Breast epithelium (tissue), 4 donors: ENCODE results near the gene NIP7. TPM values are rescaled to one million over a fixed set of nuclear protein-coding genes. Genes with fewer than 3 reads are reported as not detected.
"Not testable (repeated sequence)": the region's sequence is repeated elsewhere in the genome, so short reads cannot be mapped to it uniquely, and the experiment has no call there.

Source experiments
- DNase-seq, 2 donors: peaks; one replicate each; pipeline ENCODE4 v3.0.0-alpha.2; 2019; ENCODE audit warnings: low spot score in 2 of 2
- H3K27ac ChIP-seq, 2 donors: fragments of 200-600 bp; sonication (generic) in 1 of 2; one replicate each; pipeline ENCODE4 v1.5.1; 2016 to 2019; ENCODE audit warnings: mild to moderate bottlenecking in 1 of 2
- H3K27me3 ChIP-seq, 2 donors: fragments of 200-600 bp; sonication (generic) in 1 of 2; one replicate each; pipeline versions ENCODE4 v1.5.1 to v1.6.0; 2017 to 2019; ENCODE audit warnings: control low read depth in 1 of 2, mild to moderate bottlenecking in 1 of 2
- H3K36me3 ChIP-seq: fragments of 200-600 bp; one replicate; pipeline ENCODE4 v1.5.1; 2019
- H3K4me1 ChIP-seq, 2 donors: fragments of 200-600 bp; sonication (generic); one replicate each; pipeline ENCODE4 v1.5.1; 2016 to 2019; ENCODE audit warnings: control low read depth in 1 of 2
- H3K4me3 ChIP-seq, 3 donors: fragments of 200-600 bp; sonication (generic); 1 replicate in 2 of 3; 2 replicates in 1 of 3; pipeline ENCODE4 v1.5.1; 2016 to 2019; ENCODE audit warnings: mild to moderate bottlenecking in 3 of 3, moderate library complexity in 2 of 3
- H3K9me3 ChIP-seq, 2 donors: fragments of 200-600 bp; sonication (generic) in 1 of 2; one replicate each; pipeline ENCODE4 v1.5.1; 2016 to 2019; ENCODE audit warnings: control low read depth in 1 of 2
- POLR2A ChIP-seq: fragments of 450-650 bp; IDR thresholded peaks from one replicate; pipeline ENCODE4 v1.6.1; 2016; ENCODE audit warnings: antibody characterized with exemption, mild to moderate bottlenecking, moderate library complexity
- POLR2AphosphoS5 ChIP-seq, 3 donors: sonication (generic); formaldehyde crosslinking; IDR thresholded peaks; one replicate each; pipeline ENCODE4 v1.6.1; 2017; ENCODE audit warnings: antibody characterized with exemption in 3 of 3
- intact Hi-C: fragments of 100-400 bp; cut with DNase I; formaldehyde crosslinking; loops from one replicate; pipeline ENCODE4 v1.15.1; 2023; ENCODE audit warnings: low total_unique reads
- total RNA-seq, 3 donors: library from RNA; depleted of rRNA; stranded (reverse); fragments of >200 nt; gene quantifications; one replicate each; pipeline ENCODE4 v1.1.0, GENCODE V29; 2016
- TF ChIP-seq, protein P1 (sequence below), 3 donors: fragments of 450-650 bp; IDR thresholded peaks; one replicate each; pipeline ENCODE4 v1.5.1; 2016 to 2017; ENCODE audit warnings: antibody characterized with exemption in 3 of 3, mild to moderate bottlenecking in 3 of 3, moderate library complexity in 3 of 3

Gene NIP7
- total RNA-seq, 3 donors from 2014 or later: 10.6 to 16.1 (median 15.4) TPM

- intact Hi-C loops: no loop called here
- no peaks in the 10 kb centered on the region for H3K27me3 ChIP-seq
- no peak overlapping the region for H3K4me3 ChIP-seq
- no peaks in the 10 kb centered on the region for H3K36me3 ChIP-seq
- no peak overlapping the region for H3K27ac ChIP-seq
- H3K4me1 ChIP-seq: no peaks in the 10 kb centered on the region
- H3K9me3 ChIP-seq: no peaks in the 10 kb centered on the region
- DNase-seq: no peak
- TF ChIP-seq POLR2A (no peak), POLR2AphosphoS5 (IDR thresholded peaks at IDR 0.05) (no peak)
- TF ChIP-seq, protein P1, sequence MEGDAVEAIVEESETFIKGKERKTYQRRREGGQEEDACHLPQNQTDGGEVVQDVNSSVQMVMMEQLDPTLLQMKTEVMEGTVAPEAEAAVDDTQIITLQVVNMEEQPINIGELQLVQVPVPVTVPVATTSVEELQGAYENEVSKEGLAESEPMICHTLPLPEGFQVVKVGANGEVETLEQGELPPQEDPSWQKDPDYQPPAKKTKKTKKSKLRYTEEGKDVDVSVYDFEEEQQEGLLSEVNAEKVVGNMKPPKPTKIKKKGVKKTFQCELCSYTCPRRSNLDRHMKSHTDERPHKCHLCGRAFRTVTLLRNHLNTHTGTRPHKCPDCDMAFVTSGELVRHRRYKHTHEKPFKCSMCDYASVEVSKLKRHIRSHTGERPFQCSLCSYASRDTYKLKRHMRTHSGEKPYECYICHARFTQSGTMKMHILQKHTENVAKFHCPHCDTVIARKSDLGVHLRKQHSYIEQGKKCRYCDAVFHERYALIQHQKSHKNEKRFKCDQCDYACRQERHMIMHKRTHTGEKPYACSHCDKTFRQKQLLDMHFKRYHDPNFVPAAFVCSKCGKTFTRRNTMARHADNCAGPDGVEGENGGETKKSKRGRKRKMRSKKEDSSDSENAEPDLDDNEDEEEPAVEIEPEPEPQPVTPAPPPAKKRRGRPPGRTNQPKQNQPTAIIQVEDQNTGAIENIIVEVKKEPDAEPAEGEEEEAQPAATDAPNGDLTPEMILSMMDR (IDR thresholded peaks at IDR 0.05): no peak
Observed at GRCh38 chr16:69350536-69351133, 11.1 kb downstream of the NIP7 start.

DNA sequence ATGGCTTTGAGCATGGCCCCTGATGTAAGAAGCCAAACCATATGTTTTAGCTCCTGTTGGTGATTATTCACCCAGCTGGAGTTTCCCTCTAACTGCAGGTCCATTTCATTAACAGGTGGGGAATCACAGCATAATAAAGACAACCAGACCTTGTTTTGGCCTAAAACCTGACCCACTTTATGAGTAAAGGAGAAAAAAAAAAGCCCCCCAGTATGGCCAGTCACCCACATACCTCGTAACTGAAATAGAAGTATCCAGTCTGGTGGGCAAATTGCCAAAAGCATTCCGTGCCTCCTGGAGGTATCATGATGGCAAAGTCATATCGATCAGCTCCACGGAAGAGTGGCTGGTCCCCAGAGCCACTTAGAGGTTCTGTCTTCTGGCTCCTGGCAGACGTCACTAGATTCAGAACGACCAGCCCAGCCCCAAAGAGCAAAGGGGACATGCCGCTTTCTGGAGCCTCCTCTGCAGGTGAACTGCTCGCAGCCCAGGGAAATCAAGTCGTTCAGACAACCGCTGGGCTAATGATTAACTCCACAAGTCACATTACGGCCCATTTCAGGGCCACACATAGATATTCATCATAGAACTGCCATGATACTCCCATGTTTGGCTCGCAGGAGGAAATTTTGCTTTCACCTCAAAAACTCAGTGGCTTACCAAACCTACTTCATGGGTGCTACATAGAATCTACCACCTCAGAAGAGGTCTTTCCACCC lies 11.9 kb downstream of the NIP7 start, which contains the start of gene TMED6:
TSS of gene TMED6 (minus strand) at position 478 of the 719 bp plus-strand sequence. CDS start at position 445, 33 bp downstream.
- no peak for DNase-seq
- Histone ChIP-seq H3K4me1 (no peaks in the 10 kb centered on the region), H3K9me3 (no peaks in the 10 kb centered on the region), H3K27ac (no peak within 1 kb of the TSS), H3K36me3 (no peaks in the 10 kb centered on the region), H3K4me3 (no peak within 1 kb of the TSS), H3K27me3 (no peaks in the 10 kb centered on the region)
- intact Hi-C loops: no loop called here
- TF ChIP-seq, protein P1 (IDR thresholded peaks at IDR 0.05): no peak
- TF ChIP-seq POLR2A (no peak), POLR2AphosphoS5 (IDR thresholded peaks at IDR 0.05) (no peak)

- H3K27me3 ChIP-seq, H3K9me3 ChIP-seq, DNase-seq, H3K4me1 ChIP-seq, H3K27ac ChIP-seq, H3K36me3 ChIP-seq, H3K4me3 ChIP-seq, intact Hi-C loops: not testable (repeated sequence)
Observed at GRCh38 chr16:69360070-69360469, 20.5 kb downstream of the NIP7 start.

DNA sequence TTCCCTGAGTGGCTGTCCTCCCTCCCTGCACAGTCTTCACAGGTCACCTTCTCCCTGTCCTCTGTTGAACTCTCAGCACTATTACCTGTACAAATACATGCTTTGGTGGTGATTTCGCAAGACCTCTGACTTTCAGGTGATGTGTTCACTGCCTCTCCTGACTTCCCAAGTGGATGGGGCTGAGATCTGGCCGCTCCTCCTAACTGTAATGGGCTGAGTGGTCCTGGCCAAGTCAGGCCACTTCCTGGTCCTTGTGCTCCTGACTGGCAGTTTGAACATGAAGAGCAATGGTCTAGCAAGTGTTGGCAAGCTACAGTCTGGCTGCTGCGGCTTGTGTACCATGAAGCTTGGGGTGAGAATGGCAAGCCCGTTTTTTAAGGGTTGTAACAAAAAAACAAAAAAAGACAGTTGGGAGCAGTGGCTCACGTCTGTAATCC lies 23.7 kb downstream of the NIP7 start:
- Histone ChIP-seq H3K27me3 (no peaks in the 10 kb centered on the region), H3K27ac (no peak overlapping the region)

GRCh38 chr16:69364088-69364487 lies 24.5 kb downstream of the NIP7 start:
- Histone ChIP-seq H3K27ac (no peak overlapping the region), H3K27me3 (no peaks in the 10 kb centered on the region), H3K4me1 (no peaks in the 10 kb centered on the region), H3K36me3 (no peaks in the 10 kb centered on the region), H3K4me3 (no peak overlapping the region), H3K9me3 (no peaks in the 10 kb centered on the region)
- intact Hi-C loops: no loop called here
- DNase-seq: no peak
- TF ChIP-seq POLR2A: no peak
- TF ChIP-seq POLR2AphosphoS5 (IDR thresholded peaks at IDR 0.05): no peak
- TF ChIP-seq, protein P1 (IDR thresholded peaks at IDR 0.05): no peak

More for the DNA sequence above, 23.7 kb downstream of the NIP7 start:
- DNase-seq: no peak
- Histone ChIP-seq H3K36me3 (no peaks in the 10 kb centered on the region), H3K4me1 (no peaks in the 10 kb centered on the region), H3K4me3 (no peak overlapping the region), H3K9me3 (no peaks in the 10 kb centered on the region)
- intact Hi-C loops: no loop called here
- TF ChIP-seq, protein P1 (IDR thresholded peaks at IDR 0.05): no peak
